Keratinocyte (primary cell): ENCODE measurements around the gene STK16. TPM values are rescaled to one million over a fixed set of nuclear protein-coding genes. Genes with fewer than 3 reads are reported as not detected.

Source experiments
- DNase-seq: peaks from one replicate; pipeline ENCODE4 v3.0.0-alpha.2; 2011; ENCODE audit warnings: low read depth, missing footprints, low spot score
- FAIRE-seq: peaks from 2 replicates; lab custom pipeline; 2011; peaks lifted over from hg19 to GRCh38; lab: Jason Lieb, UNC
- H2AFZ ChIP-seq: 2 replicates; pipeline ENCODE4 v1.6.0; 2012; ENCODE audit warnings: low read length, control low read depth, inconsistent platforms; ENCODE audit not compliant: control insufficient read depth
- H3K27ac ChIP-seq: 2 replicates; pipeline ENCODE4 v1.5.1; 2011; ENCODE audit warnings: low read length; ENCODE audit not compliant: control insufficient read depth, insufficient read depth
- H3K27me3 ChIP-seq: 3 replicates; pipeline ENCODE4 v1.6.0; 2011; ENCODE audit warnings: low read length; ENCODE audit not compliant: control insufficient read depth, insufficient read depth; ENCODE audit errors: extremely low read depth
- H3K36me3 ChIP-seq, 2 experiments: 2 replicates in 1 of 2; 3 replicates in 1 of 2; pipeline ENCODE4 v1.5.1; 2011; ENCODE audit warnings: low read length in 2 of 2, mild to moderate bottlenecking in 1 of 2; ENCODE audit not compliant: control insufficient read depth in 2 of 2, insufficient read depth in 2 of 2; ENCODE audit errors: extremely low read depth in 1 of 2
- H3K4me1 ChIP-seq: 3 replicates; pipeline ENCODE4 v1.5.1; 2011; ENCODE audit warnings: low read length; ENCODE audit not compliant: control insufficient read depth, insufficient read depth; ENCODE audit errors: extremely low read depth
- H3K4me2 ChIP-seq: 3 replicates; pipeline ENCODE4 v1.6.0; 2011; ENCODE audit warnings: low read depth, low read length; ENCODE audit not compliant: control insufficient read depth, insufficient read depth; ENCODE audit errors: extremely low read depth
- H3K4me3 ChIP-seq, 3 experiments: fragments of 200-600 bp in 1 of 3; sonication (generic) in 1 of 3; 2 replicates in 2 of 3; 3 replicates in 1 of 3; pipeline ENCODE4 v1.5.1; 2011 to 2016; ENCODE audit warnings: low read length in 3 of 3, mild to moderate bottlenecking in 3 of 3, control low read depth in 2 of 3, inconsistent platforms in 1 of 3, low read depth in 1 of 3, mixed read lengths in 1 of 3, mixed run types in 1 of 3, moderate library complexity in 1 of 3; ENCODE audit not compliant: control insufficient read depth in 2 of 3, insufficient read depth in 2 of 3; ENCODE audit errors: extremely low read depth in 1 of 3
- H3K79me2 ChIP-seq: 2 replicates; pipeline ENCODE4 v1.6.0; 2012; ENCODE audit warnings: low read length; ENCODE audit not compliant: control insufficient read depth, insufficient read depth
- H3K9ac ChIP-seq: 3 replicates; pipeline ENCODE4 v1.6.0; 2011; ENCODE audit warnings: low read length; ENCODE audit not compliant: control insufficient read depth, insufficient read depth; ENCODE audit errors: extremely low read depth
- H3K9me1 ChIP-seq: 3 replicates; pipeline ENCODE4 v1.6.0; 2011; ENCODE audit warnings: low read length; ENCODE audit not compliant: control insufficient read depth, insufficient read depth; ENCODE audit errors: extremely low read depth
- H3K9me3 ChIP-seq: 2 replicates; pipeline ENCODE4 v1.5.1; 2012; ENCODE audit warnings: low read depth, low read length; ENCODE audit not compliant: control insufficient read depth
- H4K20me1 ChIP-seq: 3 replicates; pipeline ENCODE4 v1.6.0; 2011; ENCODE audit warnings: low read length; ENCODE audit not compliant: control insufficient read depth, insufficient read depth; ENCODE audit errors: extremely low read depth
- EZH2 ChIP-seq: IDR thresholded peaks from one replicate; pipeline ENCODE4 v1.6.1; 2012; ENCODE audit warnings: inconsistent platforms, mild to moderate bottlenecking, low read length, moderate library complexity
- dilution Hi-C: fragments of 300-500 bp; cut with MboI; formaldehyde crosslinking; loops from one replicate; pipeline ENCODE4 v1.7.0; 2020; ENCODE audit warnings: low sequenced_read_pairs; ENCODE audit not compliant: extremely low pct_ligation_motif_present
- polyA plus RNA-seq, 5 experiments: library from polyadenylated mRNA; depleted of rRNA in 3 of 5; stranded (reverse) in 3 of 5; stranded (forward) in 1 of 5; unstranded in 1 of 5; fragments of >200 nt; gene quantifications; 1 replicate in 1 of 5; 2 replicates in 3 of 5; 3 replicates in 1 of 5; pipeline versions ENCODE4 v1.2.1 to v1.2.3, GENCODE V29; 2011 to 2012; ENCODE audit warnings: missing spikeins in 2 of 5, low read depth in 1 of 5, low replicate concordance in 1 of 5
- TF ChIP-seq, protein P1 (sequence below), 3 experiments: IDR thresholded peaks in 1 of 3; conservative IDR thresholded peaks in 1 of 3; optimal IDR thresholded peaks in 1 of 3; 2 replicates in 2 of 3; 3 replicates in 1 of 3; pipeline versions ENCODE3 to v1.5.1; 2011; ENCODE audit warnings: low read length in 3 of 3, mild to moderate bottlenecking in 3 of 3, moderate library complexity in 2 of 3, control low read depth in 1 of 3, inconsistent platforms in 1 of 3; ENCODE audit not compliant: insufficient read depth in 2 of 3; ENCODE audit errors: extremely low read depth in 1 of 3

STK16 gene
- polyA plus RNA-seq, 1 donor (not counting 4 experiments of a cell fraction or from before 2014, with no cell fraction given), result 35.8 TPM

- no peak for DNase-seq
- H3K4me3 ChIP-seq, result no peak overlapping the region
- H3K9me3 ChIP-seq, result no peaks in the 10 kb centered on the region
- no peak overlapping the region for H3K4me2 ChIP-seq
- no peaks in the 10 kb centered on the region for H3K9me1 ChIP-seq
- dilution Hi-C loops, result no loop called here
- H3K27me3 ChIP-seq, result no peaks in the 10 kb centered on the region
- TF ChIP-seq, protein P1, sequence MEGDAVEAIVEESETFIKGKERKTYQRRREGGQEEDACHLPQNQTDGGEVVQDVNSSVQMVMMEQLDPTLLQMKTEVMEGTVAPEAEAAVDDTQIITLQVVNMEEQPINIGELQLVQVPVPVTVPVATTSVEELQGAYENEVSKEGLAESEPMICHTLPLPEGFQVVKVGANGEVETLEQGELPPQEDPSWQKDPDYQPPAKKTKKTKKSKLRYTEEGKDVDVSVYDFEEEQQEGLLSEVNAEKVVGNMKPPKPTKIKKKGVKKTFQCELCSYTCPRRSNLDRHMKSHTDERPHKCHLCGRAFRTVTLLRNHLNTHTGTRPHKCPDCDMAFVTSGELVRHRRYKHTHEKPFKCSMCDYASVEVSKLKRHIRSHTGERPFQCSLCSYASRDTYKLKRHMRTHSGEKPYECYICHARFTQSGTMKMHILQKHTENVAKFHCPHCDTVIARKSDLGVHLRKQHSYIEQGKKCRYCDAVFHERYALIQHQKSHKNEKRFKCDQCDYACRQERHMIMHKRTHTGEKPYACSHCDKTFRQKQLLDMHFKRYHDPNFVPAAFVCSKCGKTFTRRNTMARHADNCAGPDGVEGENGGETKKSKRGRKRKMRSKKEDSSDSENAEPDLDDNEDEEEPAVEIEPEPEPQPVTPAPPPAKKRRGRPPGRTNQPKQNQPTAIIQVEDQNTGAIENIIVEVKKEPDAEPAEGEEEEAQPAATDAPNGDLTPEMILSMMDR (optimal IDR thresholded peaks at IDR 0.05 in 1 of 3, IDR thresholded peaks at IDR 0.05 in 1 of 3, conservative IDR thresholded peaks at IDR 0.05 in 1 of 3; ENCODE audit: extremely low read depth in 1 of 3, insufficient read depth in 2 of 3, low read length in 3 of 3), result no peak
- TF ChIP-seq EZH2, result no peak
- no peaks in the 10 kb centered on the region for H3K36me3 ChIP-seq
- FAIRE-seq, result no peak
- H3K79me2 ChIP-seq, result no peaks in the 10 kb centered on the region
- H3K27ac ChIP-seq, result no peak overlapping the region
- no peaks in the 10 kb centered on the region for H4K20me1 ChIP-seq
- H3K4me1 ChIP-seq, result peaks cover 15% of the 10 kb centered on the region
- H2AFZ ChIP-seq, result no peak overlapping the region
- H3K9ac ChIP-seq, result no peak overlapping the region
Measured at GRCh38 chr2:219292616-219293015, 47.3 kb downstream of the STK16 start.

- Histone ChIP-seq H3K9me1 (no peaks in the 10 kb centered on the region), H3K9me3 (no peaks in the 10 kb centered on the region), H3K27ac (no peak overlapping the region), H3K27me3 (no peaks in the 10 kb centered on the region), H3K4me2 (no peak overlapping the region), H3K79me2 (no peaks in the 10 kb centered on the region), H2AFZ (no peak overlapping the region), H3K4me3 (no peak overlapping the region), H3K9ac (no peak overlapping the region), H4K20me1 (no peaks in the 10 kb centered on the region), H3K4me1 (peaks cover 15% of the 10 kb centered on the region), H3K36me3 (no peaks in the 10 kb centered on the region)
- dilution Hi-C loops, result no loop called here
- TF ChIP-seq, protein P1 (optimal IDR thresholded peaks at IDR 0.05 in 1 of 3, IDR thresholded peaks at IDR 0.05 in 1 of 3, conservative IDR thresholded peaks at IDR 0.05 in 1 of 3; ENCODE audit: extremely low read depth in 1 of 3, insufficient read depth in 2 of 3, low read length in 3 of 3), result no peak
- no peak for FAIRE-seq
- no peak for DNase-seq
Measured at GRCh38 chr2:219293736-219294231, 48.5 kb downstream of the STK16 start.
